DMS153 treated with DMSO at 0.1 percent for 48 hours (cell line): Measurements from ENCODE around the gene EFNA2.

Source experiments
- DNase-seq: peaks from one replicate; lab custom pipeline; 2025; ENCODE audit not compliant: unreplicated experiment; lab: John Stamatoyannopoulos, UW

Gene EFNA2

GRCh38 chr19:1259876-1260748 is 25.6 kb upstream of the EFNA2 start:
- no peak for DNase-seq

- peak; percentile 62 for DNase-seq
These were observed 24.7 kb upstream of the EFNA2 start for GRCh38 chr19:1260749-1261537.

DNA sequence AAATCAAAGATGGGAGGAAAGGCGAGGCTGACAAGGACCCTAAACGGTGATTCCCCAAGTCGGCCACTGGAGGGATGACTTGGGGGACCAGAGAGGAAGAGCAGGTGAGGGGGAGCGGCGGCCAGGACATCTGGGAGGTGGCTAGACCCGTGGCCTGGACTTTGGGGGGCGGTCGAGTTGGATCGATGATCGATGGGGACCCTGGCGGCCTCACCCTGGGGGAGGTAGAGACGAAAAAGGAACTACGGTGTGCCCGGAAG is 24.2 kb upstream of the EFNA2 start:
- no peak for DNase-seq

DNA sequence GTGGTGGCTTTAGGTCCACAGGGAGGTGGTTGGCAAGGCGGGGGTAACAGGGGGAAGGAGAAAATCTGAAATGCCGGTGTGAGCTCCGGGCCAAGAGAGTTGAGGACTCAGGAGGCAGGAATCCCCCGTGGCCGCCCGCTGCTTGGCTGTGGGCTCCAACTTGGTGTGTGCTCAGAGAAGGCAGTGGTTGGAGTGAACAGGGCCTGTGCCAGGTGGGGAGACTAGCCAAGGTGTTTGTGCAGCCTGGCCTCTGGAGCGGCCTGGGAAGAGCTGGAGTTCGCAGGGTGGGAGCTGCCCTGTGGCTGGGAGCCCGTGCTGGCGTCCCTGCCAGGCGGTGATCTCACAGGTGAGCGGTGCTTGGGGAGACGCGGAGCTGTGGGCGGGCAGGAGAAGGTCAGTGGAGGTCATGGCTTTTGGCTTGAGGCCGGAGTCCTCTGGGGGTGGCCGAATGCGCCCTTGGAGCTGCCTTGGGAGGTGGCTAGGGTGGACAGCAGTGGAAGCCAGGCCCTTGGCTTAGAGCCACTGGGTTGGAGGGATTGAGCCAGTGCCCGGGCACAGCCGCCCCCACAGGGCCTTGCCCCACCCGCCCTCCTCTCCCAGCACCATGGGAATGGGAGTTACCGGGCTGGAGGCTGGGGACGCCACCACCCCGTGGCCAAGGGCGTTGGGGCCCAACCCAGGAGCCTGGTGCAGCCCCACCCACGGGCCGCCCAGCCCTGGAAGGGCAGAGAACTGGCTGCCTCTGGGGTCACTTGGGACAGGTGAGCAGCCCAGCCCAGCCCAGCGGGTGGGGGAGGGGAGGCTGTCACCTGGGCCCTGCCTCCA is 23.7 kb upstream of the EFNA2 start:
- DNase-seq: no peak

DNA sequence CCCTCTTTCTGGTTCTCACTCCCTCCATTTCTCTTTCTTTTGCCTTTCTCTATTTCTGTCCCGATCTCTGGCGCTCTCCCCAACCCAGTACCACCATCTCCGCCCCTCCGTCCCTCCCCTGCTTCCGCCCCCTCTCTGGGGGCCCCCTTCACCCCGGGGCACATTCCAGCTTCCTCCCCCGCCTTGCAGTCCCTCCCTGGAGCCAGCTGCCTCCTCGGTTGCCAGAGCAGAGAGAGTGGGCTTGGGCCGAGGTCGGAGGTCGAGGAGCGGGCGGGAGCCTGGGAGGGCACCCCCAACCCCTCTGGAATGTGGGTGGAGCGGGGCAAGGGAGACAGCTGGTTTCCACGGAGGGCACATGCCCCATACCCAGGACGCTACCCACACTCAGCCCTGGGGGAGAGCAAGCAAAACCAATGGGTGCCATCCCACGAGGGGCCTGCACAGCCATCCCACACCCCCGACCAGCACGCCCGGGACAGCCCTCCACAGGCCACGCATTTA is 23.0 kb upstream of the EFNA2 start:
- DNase-seq: no peak

- no peak for DNase-seq
These were observed 22.5 kb upstream of the EFNA2 start for GRCh38 chr19:1263188-1263587.

GRCh38 chr19:1264801-1265614 is 20.7 kb upstream of the EFNA2 start:
- DNase-seq: no peak

GRCh38 chr19:1265615-1266128 is 20.0 kb upstream of the EFNA2 start:
- no peak for DNase-seq

DNA sequence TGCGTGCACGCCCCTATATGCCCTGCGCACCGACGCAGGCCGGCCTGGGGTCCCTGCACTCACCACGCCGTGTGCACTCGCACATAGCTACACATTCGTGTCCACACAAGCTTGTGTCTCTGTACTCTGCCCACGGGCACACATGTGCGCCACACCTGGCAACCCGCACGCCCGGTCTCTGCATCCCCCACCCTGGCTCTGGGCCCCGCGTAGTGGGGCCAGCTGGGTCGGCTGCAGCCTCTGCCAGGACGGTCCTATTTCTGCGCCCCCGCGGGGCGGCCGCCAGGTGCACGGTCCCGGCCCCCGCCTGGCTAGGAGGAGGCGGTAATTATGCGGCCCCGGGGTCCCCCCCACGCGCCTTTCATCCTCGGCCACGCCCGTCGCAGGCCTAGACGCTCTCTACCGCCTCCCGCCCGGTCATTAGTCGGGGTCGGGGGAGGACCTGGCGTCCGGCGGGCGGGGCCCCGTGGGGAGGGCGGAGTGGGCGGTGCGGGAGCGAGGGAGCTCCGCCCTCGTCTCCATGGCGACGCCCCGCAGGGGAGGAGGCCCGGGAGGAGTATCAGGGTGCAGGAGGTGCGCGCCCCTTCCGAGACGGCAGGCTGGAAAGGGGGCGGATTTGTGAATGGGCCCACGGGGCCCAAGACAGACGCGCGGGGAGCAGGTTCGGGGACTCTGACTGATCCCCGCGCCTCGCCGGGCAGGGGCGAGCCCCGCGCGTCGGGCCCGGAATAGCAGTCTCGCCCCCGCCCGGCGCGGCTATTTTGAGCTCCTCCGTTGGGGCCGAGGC is 19.4 kb upstream of the EFNA2 start:
- DNase-seq: no peak

GRCh38 chr19:1266916-1267476 is 18.7 kb upstream of the EFNA2 start:
- no peak for DNase-seq

GRCh38 chr19:1267477-1268225 is 18.0 kb upstream of the EFNA2 start:
- no peak for DNase-seq

DNA sequence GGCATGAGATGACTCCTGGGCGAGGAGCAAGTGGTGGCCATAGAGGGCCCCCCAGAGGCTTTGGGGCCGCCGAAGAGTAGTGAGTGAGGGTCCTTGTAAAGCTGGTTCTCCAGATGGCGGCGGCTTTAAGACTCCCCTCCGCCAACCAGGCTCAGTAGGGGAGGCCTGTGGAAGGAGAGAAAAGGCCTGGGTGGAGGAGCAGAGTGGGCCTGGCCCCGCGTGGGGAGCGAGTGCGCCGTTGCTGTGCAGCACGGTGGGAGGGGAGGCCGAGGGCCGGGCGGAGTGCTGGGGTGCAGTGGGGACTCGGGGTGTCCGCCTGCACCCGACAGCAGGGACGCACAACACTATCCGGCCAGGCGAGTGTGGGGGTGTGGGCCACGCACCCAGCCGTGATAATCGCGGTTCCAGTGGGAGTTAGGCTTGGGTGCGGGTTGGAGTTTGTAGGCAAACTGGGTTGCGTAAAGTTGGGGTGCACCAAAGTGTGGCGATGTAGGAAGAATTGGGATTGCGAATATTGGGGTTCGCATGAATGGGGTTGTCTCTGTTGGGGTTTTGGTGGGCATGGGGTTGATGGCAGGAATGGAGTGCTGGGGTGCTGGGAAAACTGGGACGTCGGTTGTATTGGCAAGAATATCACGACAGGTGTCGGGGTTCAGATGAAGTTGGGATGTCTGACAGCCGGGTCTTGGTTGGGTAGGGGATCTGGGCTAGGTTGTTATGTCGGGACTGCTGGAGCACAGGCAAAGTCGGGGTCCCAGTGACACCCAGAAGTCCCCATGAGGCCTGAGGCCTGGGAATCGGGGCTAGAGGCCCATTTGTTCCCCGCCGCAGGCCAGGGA is 17.2 kb upstream of the EFNA2 start:
- no peak for DNase-seq

DNA sequence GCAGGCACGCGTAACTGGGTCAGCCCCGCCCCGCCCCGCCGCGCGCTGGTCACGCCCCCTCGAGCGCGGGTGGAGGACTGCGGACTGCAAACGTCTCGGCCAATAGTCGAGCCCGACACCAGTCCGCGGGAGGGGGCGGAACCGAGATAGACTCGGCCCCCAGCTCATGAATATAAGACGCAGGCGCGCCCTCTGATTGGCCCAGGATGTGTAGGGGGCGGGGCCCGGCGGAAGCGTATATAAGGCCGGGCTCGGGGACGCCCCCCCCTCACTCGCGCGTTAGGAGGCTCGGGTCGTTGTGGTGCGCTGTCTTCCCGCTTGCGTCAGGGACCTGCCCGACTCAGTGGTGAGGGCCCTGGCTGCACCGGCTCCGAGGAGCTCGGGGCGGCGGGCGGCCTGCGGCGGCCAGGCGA is 16.6 kb upstream of the EFNA2 start, which contains the start of gene CIRBP:
Gene CIRBP, plus strand, starts transcription at position 268 of the 413 bp plus-strand sequence. CDS start 1,602 bp downstream, outside the sequence.
- peak; percentile 51 for DNase-seq

DNA sequence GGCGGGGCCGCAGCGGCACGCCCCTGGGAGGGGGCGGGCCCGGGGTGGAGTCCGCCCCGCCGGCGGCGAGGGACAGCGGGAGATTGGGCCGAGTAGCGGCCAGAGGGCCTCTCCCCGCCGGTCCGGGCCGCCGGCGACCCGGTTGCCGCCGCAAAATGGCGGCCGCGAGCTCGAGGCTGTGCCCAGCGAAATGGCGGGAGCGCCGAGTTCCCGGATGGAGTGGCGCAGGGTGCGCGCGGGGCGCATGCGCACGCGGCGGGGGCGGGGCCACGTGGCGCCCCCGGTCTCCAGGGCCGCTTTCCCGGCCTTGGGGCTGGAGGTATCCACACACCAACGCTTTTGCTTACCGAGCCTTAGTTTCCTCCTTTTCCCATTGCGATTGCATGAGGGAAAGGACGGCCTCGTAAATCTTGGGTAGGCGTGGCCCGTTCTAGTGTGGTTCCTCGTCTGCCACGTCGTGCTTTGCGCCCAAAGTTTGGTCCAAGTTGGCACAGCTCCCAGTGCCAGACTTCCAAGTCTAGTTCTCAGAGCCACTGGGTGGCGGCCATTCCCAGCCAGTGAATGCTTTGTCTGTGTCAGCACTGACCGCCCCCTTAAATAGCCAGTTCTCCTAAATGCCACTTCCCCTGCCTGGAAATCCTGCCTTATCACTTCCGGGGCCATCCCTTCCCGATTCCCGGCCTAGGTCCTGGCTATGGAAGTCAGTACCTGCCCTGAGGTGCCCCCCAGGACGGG is 16.0 kb upstream of the EFNA2 start:
- no peak for DNase-seq

GRCh38 chr19:1270213-1270853 is 15.3 kb upstream of the EFNA2 start:
- no peak for DNase-seq

GRCh38 chr19:1270854-1271527 is 14.7 kb upstream of the EFNA2 start:
- no peak for DNase-seq
